Measurements from ENCODE around the gene LRRC41.

DNA sequence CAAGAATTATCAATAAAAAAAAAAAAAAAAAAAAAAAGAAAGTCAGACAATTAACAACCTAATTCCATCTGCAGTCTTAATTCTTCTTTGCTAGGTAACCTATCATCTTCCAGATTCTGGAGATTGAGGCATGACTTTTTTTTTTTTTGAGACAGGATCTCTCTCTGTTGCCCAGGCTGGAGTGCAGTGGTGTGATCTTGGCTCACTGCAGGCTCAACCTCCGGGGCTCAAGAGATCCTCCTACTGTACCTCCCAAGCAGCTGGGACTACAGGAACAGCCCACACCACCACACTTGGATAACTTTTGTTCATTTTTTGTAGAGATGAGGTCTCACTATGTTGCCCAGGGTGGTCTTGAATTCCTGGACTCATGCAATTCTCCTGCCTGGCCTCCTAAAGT lies 60.5 kb downstream of the LRRC41 start:
- TF ChIP-seq, protein P1, sequence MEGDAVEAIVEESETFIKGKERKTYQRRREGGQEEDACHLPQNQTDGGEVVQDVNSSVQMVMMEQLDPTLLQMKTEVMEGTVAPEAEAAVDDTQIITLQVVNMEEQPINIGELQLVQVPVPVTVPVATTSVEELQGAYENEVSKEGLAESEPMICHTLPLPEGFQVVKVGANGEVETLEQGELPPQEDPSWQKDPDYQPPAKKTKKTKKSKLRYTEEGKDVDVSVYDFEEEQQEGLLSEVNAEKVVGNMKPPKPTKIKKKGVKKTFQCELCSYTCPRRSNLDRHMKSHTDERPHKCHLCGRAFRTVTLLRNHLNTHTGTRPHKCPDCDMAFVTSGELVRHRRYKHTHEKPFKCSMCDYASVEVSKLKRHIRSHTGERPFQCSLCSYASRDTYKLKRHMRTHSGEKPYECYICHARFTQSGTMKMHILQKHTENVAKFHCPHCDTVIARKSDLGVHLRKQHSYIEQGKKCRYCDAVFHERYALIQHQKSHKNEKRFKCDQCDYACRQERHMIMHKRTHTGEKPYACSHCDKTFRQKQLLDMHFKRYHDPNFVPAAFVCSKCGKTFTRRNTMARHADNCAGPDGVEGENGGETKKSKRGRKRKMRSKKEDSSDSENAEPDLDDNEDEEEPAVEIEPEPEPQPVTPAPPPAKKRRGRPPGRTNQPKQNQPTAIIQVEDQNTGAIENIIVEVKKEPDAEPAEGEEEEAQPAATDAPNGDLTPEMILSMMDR (IDR thresholded peaks at IDR 0.05), result no peak
- TF ChIP-seq POLR2AphosphoS5 (IDR thresholded peaks at IDR 0.05), result no peak

All from transverse colon (tissue), 4 donors.